ENCODE data around the gene ATXN1.

The ATXN1 gene

DNA sequence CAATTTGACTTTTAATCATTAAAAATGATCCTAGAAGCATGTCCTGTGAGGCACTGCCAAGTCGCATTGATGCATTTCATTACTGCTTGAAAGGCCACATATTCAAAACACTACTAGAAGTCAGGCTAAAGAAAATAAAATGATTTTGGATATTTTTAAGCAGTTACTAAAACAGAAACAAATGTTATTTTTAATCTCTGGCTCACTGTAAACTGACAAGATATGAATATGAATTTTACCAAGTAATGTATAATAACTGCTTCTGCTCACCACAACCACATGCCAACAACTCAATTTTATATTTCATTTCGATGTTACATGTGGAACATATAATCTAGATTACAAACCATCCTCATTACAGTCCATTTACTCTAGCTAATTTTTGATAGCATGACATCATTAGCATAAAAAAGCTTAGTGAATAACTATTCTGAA is 90.6 kb downstream of the ATXN1 start:
- Histone ChIP-seq H3K27ac (ENCODE audit: low read depth, low read length) (no peak overlapping the region), H3K9me3 (ENCODE audit: insufficient read depth, low read length) (no peaks in the 10 kb centered on the region), H3K9me2 (replicated peaks; ENCODE audit: insufficient read depth, low read length) (no peaks in the 10 kb centered on the region), H3K27me3 (ENCODE audit: low read length) (no peaks in the 10 kb centered on the region), H3K79me2 (ENCODE audit: insufficient read depth, low read length) (no peaks in the 10 kb centered on the region), H4K20me1 (ENCODE audit: low read depth, low read length) (no peaks in the 10 kb centered on the region), H3K4me3 (ENCODE audit: insufficient read depth, low read length, poor library complexity, severe bottlenecking) (no peak overlapping the region), H3F3A (ENCODE audit: insufficient read depth) (no peaks in the 10 kb centered on the region), H3K36me3 (ENCODE audit: low read length) (no peaks in the 10 kb centered on the region), H3K9ac (ENCODE audit: low read length) (no peak overlapping the region), H2AFZ (ENCODE audit: low read depth, low read length, severe bottlenecking) (no peak overlapping the region), H3K4me2 (ENCODE audit: low read depth, low read length, poor library complexity, severe bottlenecking) (no peak overlapping the region)
- TF ChIP-seq, protein P1, sequence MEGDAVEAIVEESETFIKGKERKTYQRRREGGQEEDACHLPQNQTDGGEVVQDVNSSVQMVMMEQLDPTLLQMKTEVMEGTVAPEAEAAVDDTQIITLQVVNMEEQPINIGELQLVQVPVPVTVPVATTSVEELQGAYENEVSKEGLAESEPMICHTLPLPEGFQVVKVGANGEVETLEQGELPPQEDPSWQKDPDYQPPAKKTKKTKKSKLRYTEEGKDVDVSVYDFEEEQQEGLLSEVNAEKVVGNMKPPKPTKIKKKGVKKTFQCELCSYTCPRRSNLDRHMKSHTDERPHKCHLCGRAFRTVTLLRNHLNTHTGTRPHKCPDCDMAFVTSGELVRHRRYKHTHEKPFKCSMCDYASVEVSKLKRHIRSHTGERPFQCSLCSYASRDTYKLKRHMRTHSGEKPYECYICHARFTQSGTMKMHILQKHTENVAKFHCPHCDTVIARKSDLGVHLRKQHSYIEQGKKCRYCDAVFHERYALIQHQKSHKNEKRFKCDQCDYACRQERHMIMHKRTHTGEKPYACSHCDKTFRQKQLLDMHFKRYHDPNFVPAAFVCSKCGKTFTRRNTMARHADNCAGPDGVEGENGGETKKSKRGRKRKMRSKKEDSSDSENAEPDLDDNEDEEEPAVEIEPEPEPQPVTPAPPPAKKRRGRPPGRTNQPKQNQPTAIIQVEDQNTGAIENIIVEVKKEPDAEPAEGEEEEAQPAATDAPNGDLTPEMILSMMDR (IDR thresholded peaks at IDR 0.05; ENCODE audit: insufficient read depth, low read length, poor library complexity, severe bottlenecking) = no peak
- TF ChIP-seq EZH2phosphoT487 (conservative IDR thresholded peaks at IDR 0.05; ENCODE audit: low read length) = no peak

DNA sequence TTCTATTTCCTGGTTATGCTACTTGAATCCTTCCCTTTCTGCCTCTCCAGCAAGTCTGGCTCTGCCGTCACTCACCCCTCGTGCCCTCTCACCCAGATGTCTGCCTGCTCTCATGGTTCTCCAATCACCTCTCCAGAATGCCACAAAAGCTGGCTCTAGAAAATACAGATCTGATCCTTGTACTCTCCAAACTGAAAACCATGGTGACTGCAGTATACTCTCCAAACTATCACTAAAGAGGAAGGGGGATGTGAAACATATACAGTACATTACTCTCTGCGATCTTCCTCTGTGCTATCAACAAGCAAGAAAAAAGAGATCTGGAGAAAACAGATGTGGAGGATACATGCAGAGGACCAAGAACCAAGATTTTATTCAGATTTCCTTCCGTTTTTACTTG is 91.1 kb downstream of the ATXN1 start:
- Histone ChIP-seq H3K27ac (ENCODE audit: low read depth, low read length) (no peak overlapping the region), H2AFZ (ENCODE audit: low read depth, low read length, severe bottlenecking) (no peak overlapping the region), H3K9me3 (ENCODE audit: insufficient read depth, low read length) (no peaks in the 10 kb centered on the region), H3K9ac (ENCODE audit: low read length) (no peak overlapping the region), H3K4me3 (ENCODE audit: insufficient read depth, low read length, poor library complexity, severe bottlenecking) (no peak overlapping the region), H3K4me2 (ENCODE audit: low read depth, low read length, poor library complexity, severe bottlenecking) (no peak overlapping the region), H4K20me1 (ENCODE audit: low read depth, low read length) (no peaks in the 10 kb centered on the region), H3K27me3 (ENCODE audit: low read length) (no peaks in the 10 kb centered on the region), H3K36me3 (ENCODE audit: low read length) (no peaks in the 10 kb centered on the region), H3K9me2 (replicated peaks; ENCODE audit: insufficient read depth, low read length) (no peaks in the 10 kb centered on the region), H3K79me2 (ENCODE audit: insufficient read depth, low read length) (no peaks in the 10 kb centered on the region), H3F3A (ENCODE audit: insufficient read depth) (no peaks in the 10 kb centered on the region)
- no peak for TF ChIP-seq EZH2phosphoT487 (conservative IDR thresholded peaks at IDR 0.05; ENCODE audit: low read length)
- TF ChIP-seq, protein P1 (IDR thresholded peaks at IDR 0.05; ENCODE audit: insufficient read depth, low read length, poor library complexity, severe bottlenecking) = no peak

DNA sequence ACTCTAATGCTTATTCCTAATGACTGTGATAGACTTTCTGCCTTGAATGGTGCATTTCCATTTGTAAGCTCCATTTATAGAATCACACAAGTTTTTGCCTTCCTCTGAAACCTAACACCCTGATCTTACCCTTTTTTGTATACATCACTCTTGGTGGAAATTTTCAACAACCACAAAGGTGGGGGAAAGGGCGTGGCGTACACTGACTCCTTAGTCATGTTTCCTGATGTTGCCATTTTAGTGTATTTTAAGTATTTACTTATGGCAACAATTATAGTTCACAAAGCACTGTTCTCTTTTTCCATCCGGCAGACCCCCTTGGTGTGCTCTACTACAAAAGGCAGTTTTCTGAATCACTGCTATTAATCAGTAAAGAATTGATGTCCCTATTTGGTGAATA is 92.0 kb downstream of the ATXN1 start:
- H3K27me3 ChIP-seq (ENCODE audit: low read length) = no peaks in the 10 kb centered on the region
- H3K4me2 ChIP-seq (ENCODE audit: low read depth, low read length, poor library complexity, severe bottlenecking) = no peak overlapping the region
- H3F3A ChIP-seq (ENCODE audit: insufficient read depth) = no peaks in the 10 kb centered on the region
- no peak overlapping the region for H3K27ac ChIP-seq (ENCODE audit: low read depth, low read length)
- H3K4me3 ChIP-seq (ENCODE audit: insufficient read depth, low read length, poor library complexity, severe bottlenecking) = no peak overlapping the region
- no peak overlapping the region for H2AFZ ChIP-seq (ENCODE audit: low read depth, low read length, severe bottlenecking)
- no peaks in the 10 kb centered on the region for H3K9me3 ChIP-seq (ENCODE audit: insufficient read depth, low read length)
- no peaks in the 10 kb centered on the region for H4K20me1 ChIP-seq (ENCODE audit: low read depth, low read length)
- no peaks in the 10 kb centered on the region for H3K9me2 ChIP-seq (replicated peaks; ENCODE audit: insufficient read depth, low read length)
- H3K36me3 ChIP-seq (ENCODE audit: low read length) = no peaks in the 10 kb centered on the region
- TF ChIP-seq, protein P1 (IDR thresholded peaks at IDR 0.05; ENCODE audit: insufficient read depth, low read length, poor library complexity, severe bottlenecking) = no peak
- no peak for TF ChIP-seq EZH2phosphoT487 (conservative IDR thresholded peaks at IDR 0.05; ENCODE audit: low read length)
- no peaks in the 10 kb centered on the region for H3K79me2 ChIP-seq (ENCODE audit: insufficient read depth, low read length)
- no peak overlapping the region for H3K9ac ChIP-seq (ENCODE audit: low read length)
